Measurements from ENCODE around the gene SRM.

- TF ChIP-seq, protein P1, sequence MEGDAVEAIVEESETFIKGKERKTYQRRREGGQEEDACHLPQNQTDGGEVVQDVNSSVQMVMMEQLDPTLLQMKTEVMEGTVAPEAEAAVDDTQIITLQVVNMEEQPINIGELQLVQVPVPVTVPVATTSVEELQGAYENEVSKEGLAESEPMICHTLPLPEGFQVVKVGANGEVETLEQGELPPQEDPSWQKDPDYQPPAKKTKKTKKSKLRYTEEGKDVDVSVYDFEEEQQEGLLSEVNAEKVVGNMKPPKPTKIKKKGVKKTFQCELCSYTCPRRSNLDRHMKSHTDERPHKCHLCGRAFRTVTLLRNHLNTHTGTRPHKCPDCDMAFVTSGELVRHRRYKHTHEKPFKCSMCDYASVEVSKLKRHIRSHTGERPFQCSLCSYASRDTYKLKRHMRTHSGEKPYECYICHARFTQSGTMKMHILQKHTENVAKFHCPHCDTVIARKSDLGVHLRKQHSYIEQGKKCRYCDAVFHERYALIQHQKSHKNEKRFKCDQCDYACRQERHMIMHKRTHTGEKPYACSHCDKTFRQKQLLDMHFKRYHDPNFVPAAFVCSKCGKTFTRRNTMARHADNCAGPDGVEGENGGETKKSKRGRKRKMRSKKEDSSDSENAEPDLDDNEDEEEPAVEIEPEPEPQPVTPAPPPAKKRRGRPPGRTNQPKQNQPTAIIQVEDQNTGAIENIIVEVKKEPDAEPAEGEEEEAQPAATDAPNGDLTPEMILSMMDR (IDR thresholded peaks at IDR 0.05; ENCODE audit: insufficient read depth, low read length, poor library complexity, severe bottlenecking): no peak
- TF ChIP-seq EZH2phosphoT487 (conservative IDR thresholded peaks at IDR 0.05; ENCODE audit: low read length): no peak
Observed at GRCh38 chr1:11078631-11079030, 18.8 kb upstream of the SRM start.
